ENCODE results near the gene DPEP1. TPM values are rescaled to one million over a fixed set of nuclear protein-coding genes. Genes with fewer than 3 reads are reported as not detected.

The DPEP1 gene
- total RNA-seq, 1 donor from 2014 or later = not detected

GRCh38 chr16:89582614-89583196, 30.7 kb upstream of the DPEP1 start:
- Histone ChIP-seq H3K27ac (no peak overlapping the region), H3K36me3 (no peaks in the 10 kb centered on the region), H3K4me3 (no peak overlapping the region), H3K9me3 (no peaks in the 10 kb centered on the region), H3K27me3 (no peaks in the 10 kb centered on the region), H3K4me1 (no peaks in the 10 kb centered on the region)
- no peak for DNase-seq (ENCODE audit: low spot score in 2 of 2)
- no peak for TF ChIP-seq CTCF (IDR thresholded peaks at IDR 0.05)
- intact Hi-C loops (cut with DNase I) = no loop called here

GRCh38 chr16:89583197-89583894, 30.1 kb upstream of the DPEP1 start:
- no peak for TF ChIP-seq CTCF (IDR thresholded peaks at IDR 0.05)
- H3K27ac ChIP-seq = no peak overlapping the region
- H3K4me3 ChIP-seq = no peak overlapping the region
- H3K27me3 ChIP-seq = no peaks in the 10 kb centered on the region
- H3K36me3 ChIP-seq = no peaks in the 10 kb centered on the region
- intact Hi-C loops (cut with DNase I) = no loop called here
- H3K4me1 ChIP-seq = no peaks in the 10 kb centered on the region
- H3K9me3 ChIP-seq = no peaks in the 10 kb centered on the region
- DNase-seq (ENCODE audit: low spot score in 2 of 2) = no peak

GRCh38 chr16:89583895-89584644, 29.4 kb upstream of the DPEP1 start:
- Histone ChIP-seq H3K36me3 (no peaks in the 10 kb centered on the region), H3K27me3 (no peaks in the 10 kb centered on the region), H3K4me3 (no peak overlapping the region), H3K27ac (no peak overlapping the region), H3K4me1 (no peaks in the 10 kb centered on the region), H3K9me3 (no peaks in the 10 kb centered on the region)
- intact Hi-C loops (cut with DNase I) = no loop called here
- no peak for TF ChIP-seq CTCF (IDR thresholded peaks at IDR 0.05)
- DNase-seq (ENCODE audit: low spot score in 2 of 2) = no peak

- DNase-seq (ENCODE audit: low spot score in 2 of 2) = no peak
- H3K27ac ChIP-seq = no peak overlapping the region
- H3K4me1 ChIP-seq = no peaks in the 10 kb centered on the region
- no peak overlapping the region for H3K4me3 ChIP-seq
- intact Hi-C loops (cut with DNase I) = no loop called here
- no peak for TF ChIP-seq CTCF (IDR thresholded peaks at IDR 0.05)
- H3K36me3 ChIP-seq = no peaks in the 10 kb centered on the region
- no peaks in the 10 kb centered on the region for H3K27me3 ChIP-seq
- no peaks in the 10 kb centered on the region for H3K9me3 ChIP-seq
Observed at GRCh38 chr16:89584768-89585549, 28.5 kb upstream of the DPEP1 start.

GRCh38 chr16:89586218-89586617, 27.2 kb upstream of the DPEP1 start:
- intact Hi-C loops (cut with DNase I) = no loop called here

More at GRCh38 chr16:89586218-89586617, 27.2 kb upstream of the DPEP1 start:
- H3K36me3 ChIP-seq = no peaks in the 10 kb centered on the region
- no peak for TF ChIP-seq CTCF (IDR thresholded peaks at IDR 0.05)
- no peak overlapping the region for H3K4me3 ChIP-seq
- H3K4me1 ChIP-seq = no peaks in the 10 kb centered on the region
- DNase-seq (ENCODE audit: low spot score in 2 of 2) = no peak
- H3K27me3 ChIP-seq = no peaks in the 10 kb centered on the region
- H3K9me3 ChIP-seq = no peaks in the 10 kb centered on the region
- no peak overlapping the region for H3K27ac ChIP-seq
